Measurements from ENCODE around the gene ABCB11. TPM values are rescaled to one million over a fixed set of nuclear protein-coding genes. Genes with fewer than 3 reads are reported as not detected.

The ABCB11 gene
- total RNA-seq, 1 experiment from 2014 or later, result 0.12 TPM

- Histone ChIP-seq H4K20me1 (ENCODE audit: insufficient read depth) (no peaks in the 10 kb centered on the region), H3K4me1 (ENCODE audit: control insufficient read depth in 1 of 2, insufficient read depth in 2 of 2, low read length in 2 of 2) (no peaks in the 10 kb centered on the region), H3K9me3 (ENCODE audit: control insufficient read depth in 1 of 2, insufficient read depth in 1 of 2, low read depth in 1 of 2, low read length in 2 of 2) (no peaks in the 10 kb centered on the region), H3K9ac (ENCODE audit: low read length) (no peak overlapping the region), H3K9me2 (ENCODE audit: insufficient read depth) (no peaks in the 10 kb centered on the region), H2AFZ (ENCODE audit: low read depth, low read length, poor library complexity, severe bottlenecking) (no peak overlapping the region), H3K36me3 (ENCODE audit: control insufficient read depth in 1 of 2, insufficient read depth in 2 of 2, low read length in 2 of 2) (no peaks in the 10 kb centered on the region), H3K4me3 (replicated peaks in 1 of 2; ENCODE audit: low read depth in 1 of 2, low read length in 2 of 2) (no peak overlapping the region), H3K4me2 (ENCODE audit: low read length) (no peak overlapping the region), H3K27me3 (ENCODE audit: insufficient read depth, low read length) (no peaks in the 10 kb centered on the region), H3K79me2 (ENCODE audit: insufficient read depth, low read length) (no peaks in the 10 kb centered on the region), H3K27ac (ENCODE audit: low read depth, low read length) (no peak overlapping the region)
- ChIA-PET POLR2A (no interaction called here), CTCF (no interaction called here), RAD21 (ENCODE audit: low non-redundant PET in 1 of 2, low total read pairs in 2 of 2, uncharacterized antibody in 2 of 2, unreplicated experiment in 2 of 2) (no interaction called here)
- no TSS peak for BruUV-seq (replicated peaks)
- no peak for ATAC-seq
- no peak for DNase-seq (ENCODE audit: low read depth, low spot score)
- TF ChIP-seq ATF3 (IDR thresholded peaks at IDR 0.05) (no peak), FOSL1 (IDR thresholded peaks at IDR 0.05; ENCODE audit: low read depth) (no peak), CEBPB (IDR thresholded peaks at IDR 0.05; ENCODE audit: low read depth) (no peak), YY1 (IDR thresholded peaks at IDR 0.05; ENCODE audit: extremely low read depth, insufficient replicate concordance, low read depth, low read length) (no peak), POLR2AphosphoS5 (IDR thresholded peaks at IDR 0.05; ENCODE audit: low read depth, low read length) (no peak), JUND (IDR thresholded peaks at IDR 0.05) (no peak), SRF (IDR thresholded peaks at IDR 0.05; ENCODE audit: low read depth) (no peak), REST (IDR thresholded peaks at IDR 0.05; ENCODE audit: low read depth) (no peak), EGR1 (IDR thresholded peaks at IDR 0.05; ENCODE audit: low read depth) (no peak), MAX (IDR thresholded peaks at IDR 0.05) (no peak), POLR2A (IDR thresholded peaks at IDR 0.05; ENCODE audit: borderline replicate concordance, extremely low read depth, insufficient read depth, insufficient read length) (no peak), EZH2phosphoT487 (IDR thresholded peaks at IDR 0.05; ENCODE audit: borderline replicate concordance) (no peak), CBX3 (IDR thresholded peaks at IDR 0.05; ENCODE audit: low read depth) (no peak), TCF7L2 (IDR thresholded peaks at IDR 0.05; ENCODE audit: borderline replicate concordance, extremely low read depth, insufficient read depth, insufficient read length) (no peak)
- intact Hi-C loops (cut with micrococcal nuclease), result loop anchor here (10.0 kb wide), 1 partner anchor 224 kb away; no protein-coding TSS in a partner anchor
Measured at GRCh38 chr2:168929031-168929430, 102.1 kb downstream of the ABCB11 start.

All from HCT116 (cell line).